Psoas muscle (tissue), 8 donors: ENCODE results near the gene LONP2. TPM values are rescaled to one million over a fixed set of nuclear protein-coding genes. Genes with fewer than 3 reads are reported as not detected.
A peak's percentile ranks its signal among the peaks of the same experiment; 100 is the strongest.

Experiments used
- ATAC-seq, 4 donors: fragments of 200-7000 bp; cut with Tn5 transposase; one replicate each; pipeline ENCODE4 v1.9.1; 2020; ENCODE audit warnings: moderate library complexity in 3 of 4, mild to moderate bottlenecking in 2 of 4
- DNase-seq, 2 donors: peaks; one replicate each; pipeline ENCODE4 v3.0.0-alpha.2; 2020
- H3K27ac ChIP-seq: fragments of 200-600 bp; one replicate; pipeline ENCODE4 v1.8.0; 2022
- H3K27me3 ChIP-seq, 3 donors: fragments of 200-600 bp in 1 of 3; one replicate each; pipeline versions ENCODE4 v1.6.1 to v1.8.0; 2013 to 2022; ENCODE audit warnings: low read length in 2 of 3, mild to moderate bottlenecking in 2 of 3, moderate library complexity in 1 of 3; ENCODE audit not compliant: insufficient read depth in 3 of 3
- H3K36me3 ChIP-seq, 2 donors: fragments of 200-600 bp in 1 of 2; one replicate each; pipeline versions ENCODE4 v1.6.1 to v1.8.0; 2013 to 2022; ENCODE audit warnings: low read depth in 1 of 2, mild to moderate bottlenecking in 1 of 2, moderate library complexity in 1 of 2; ENCODE audit not compliant: insufficient read depth in 1 of 2
- H3K4me1 ChIP-seq: fragments of 200-600 bp; one replicate; pipeline ENCODE4 v1.8.0; 2022
- H3K4me3 ChIP-seq: fragments of 200-600 bp; one replicate; pipeline ENCODE4 v1.8.0; 2022; ENCODE audit warnings: mild to moderate bottlenecking
- H3K9me3 ChIP-seq: fragments of 200-600 bp; one replicate; pipeline ENCODE4 v1.8.0; 2022
- WGBS, 3 donors: extraction: QIAGEN DNeasy Blood & Tissue Kit; methylation state at CpG; one replicate each; pipeline versions ENCODE4 v1.1.6 to v1.1.7; 2013; 5-methylcytosine and 5-hydroxymethylcytosine counted together
- intact Hi-C, 2 donors: fragments of 100-400 bp; cut with DNase I; formaldehyde crosslinking; loops; one replicate each; pipeline versions ENCODE4 v1.11.0 to v1.14.2; 2022
- polyA plus RNA-seq, 3 donors: library from polyadenylated mRNA; stranded (reverse); fragments of 200-250 nt; gene quantifications; one replicate each; pipeline ENCODE4 v1.2.3, GENCODE V29; 2013
- total RNA-seq, 4 donors: library from RNA; stranded (reverse); fragmentation: NEBNext Ultra II Directional in 2 of 4; extraction: Animal tissue kit (Norgen Biotek cat#: 25700) in 2 of 4; gene quantifications; one replicate each; pipeline versions ENCODE4 v1.2.1 to v1.2.4, GENCODE V29; 2021 to 2023
- TF ChIP-seq, protein P1 (sequence below): fragments of 200-600 bp; IDR thresholded peaks from one replicate; pipeline ENCODE4 v1.8.0; 2022; ENCODE audit warnings: antibody characterized with exemption
- donor health status: healthy with polysubstance abuse.
- donor health status: DM: no; HTN: no; CAD: no; lungs with moderate emphysema.
- donor health status: Bipolar disorder and iron deficiency.
- donor health status: healthy.
- donor health status: DM: yes; HTN: yes; CAD: no.
- donor health status: DM: no; HTN: no; CAD: no.
- donor health status: DM: no; HTN: no; CAD: no.
- donor health status: DM: yes; HTN: yes; CAD: no.

LONP2 gene
- total and polyA plus RNA-seq, 7 donors, result 15.2 to 68.0 (median 46.5) TPM

GRCh38 chr16:48323783-48324775 lies 80.0 kb downstream of the LONP2 start:
- intact Hi-C loops, result no loop called here
- 61 to 67% (median 63%) methylated on average over 7 of the region's 7 CpGs for WGBS, 3 donors

GRCh38 chr16:48326915-48327314 lies 82.8 kb downstream of the LONP2 start:
- Histone ChIP-seq H3K27me3 (no peaks in the 10 kb centered on the region), H3K9me3 (no peaks in the 10 kb centered on the region), H3K4me3 (no peak overlapping the region), H3K4me1 (peaks cover 30% of the 10 kb centered on the region), H3K27ac (no peak overlapping the region), H3K36me3 (peaks cover 2 to 8% of the 10 kb centered on the region in 2 donors)
- ATAC-seq (no peak), DNase-seq (no peak)
- WGBS, 3 donors, result 78 to 82% (median 79%) methylated on average over 4 of the region's 4 CpGs
- intact Hi-C loops, result no loop called here
- TF ChIP-seq, protein P1, sequence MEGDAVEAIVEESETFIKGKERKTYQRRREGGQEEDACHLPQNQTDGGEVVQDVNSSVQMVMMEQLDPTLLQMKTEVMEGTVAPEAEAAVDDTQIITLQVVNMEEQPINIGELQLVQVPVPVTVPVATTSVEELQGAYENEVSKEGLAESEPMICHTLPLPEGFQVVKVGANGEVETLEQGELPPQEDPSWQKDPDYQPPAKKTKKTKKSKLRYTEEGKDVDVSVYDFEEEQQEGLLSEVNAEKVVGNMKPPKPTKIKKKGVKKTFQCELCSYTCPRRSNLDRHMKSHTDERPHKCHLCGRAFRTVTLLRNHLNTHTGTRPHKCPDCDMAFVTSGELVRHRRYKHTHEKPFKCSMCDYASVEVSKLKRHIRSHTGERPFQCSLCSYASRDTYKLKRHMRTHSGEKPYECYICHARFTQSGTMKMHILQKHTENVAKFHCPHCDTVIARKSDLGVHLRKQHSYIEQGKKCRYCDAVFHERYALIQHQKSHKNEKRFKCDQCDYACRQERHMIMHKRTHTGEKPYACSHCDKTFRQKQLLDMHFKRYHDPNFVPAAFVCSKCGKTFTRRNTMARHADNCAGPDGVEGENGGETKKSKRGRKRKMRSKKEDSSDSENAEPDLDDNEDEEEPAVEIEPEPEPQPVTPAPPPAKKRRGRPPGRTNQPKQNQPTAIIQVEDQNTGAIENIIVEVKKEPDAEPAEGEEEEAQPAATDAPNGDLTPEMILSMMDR, result no peak

More at GRCh38 chr16:48323783-48324775, 80.0 kb downstream of the LONP2 start:
- no peaks in the 10 kb centered on the region for H3K27me3 ChIP-seq
- no peak for DNase-seq
- no peak overlapping the region for H3K4me3 ChIP-seq
- peaks cover 25% of the 10 kb centered on the region for H3K4me1 ChIP-seq
- H3K9me3 ChIP-seq, result no peaks in the 10 kb centered on the region
- no peak overlapping the region for H3K27ac ChIP-seq
- TF ChIP-seq, protein P1, result no peak
- H3K36me3 ChIP-seq, result peaks cover 2 to 9% of the 10 kb centered on the region in 2 donors
- no peak for ATAC-seq

DNA sequence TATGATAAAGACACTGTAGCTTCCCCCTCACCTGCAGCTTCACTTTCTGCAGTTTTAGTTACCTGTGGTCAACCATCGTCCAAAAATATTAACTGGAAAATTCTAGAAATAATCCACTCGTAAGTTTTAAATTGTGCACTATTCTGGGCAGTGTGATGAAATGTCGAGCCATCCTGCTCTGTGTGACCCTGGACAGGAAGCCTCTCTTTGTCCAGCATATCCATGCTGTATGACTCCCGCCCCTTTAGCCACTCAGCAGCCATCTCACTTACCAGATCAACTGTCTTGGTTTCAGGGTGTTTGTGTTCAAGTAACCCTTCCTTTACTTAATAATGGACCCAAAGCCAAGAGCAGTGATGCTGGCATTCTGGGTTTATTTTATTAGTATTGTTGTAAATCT lies 85.0 kb downstream of the LONP2 start:
- DNase-seq (no peak), ATAC-seq (peak in 1 of 4 donors; percentile 29)
- intact Hi-C loops, result no loop called here
- Histone ChIP-seq H3K4me1 (peaks cover 22% of the 10 kb centered on the region), H3K27ac (no peak overlapping the region), H3K9me3 (no peaks in the 10 kb centered on the region), H3K4me3 (no peak overlapping the region), H3K27me3 (no peaks in the 10 kb centered on the region), H3K36me3 (peaks cover 0 to 5% of the 10 kb centered on the region in 2 donors)
- 50 to 67% (median 56%) methylated on average over 4 of the region's 4 CpGs for WGBS, 3 donors
- TF ChIP-seq, protein P1, result no peak

GRCh38 chr16:48330189-48330840 lies 86.2 kb downstream of the LONP2 start:
- 86 to 94% (median 90%) methylated on average over 2 of the region's 2 CpGs for WGBS, 3 donors
- Histone ChIP-seq H3K4me1 (peaks cover 18% of the 10 kb centered on the region), H3K4me3 (no peak overlapping the region), H3K27me3 (no peaks in the 10 kb centered on the region), H3K27ac (peak overlapping the region; percentile 31), H3K9me3 (no peaks in the 10 kb centered on the region), H3K36me3 (peaks cover 6 to 16% of the 10 kb centered on the region in 2 donors)
- intact Hi-C loops, result no loop called here
- ATAC-seq, result peak; percentile 75 to 86 (median 79)
- TF ChIP-seq, protein P1, result no peak
- no peak for DNase-seq
